NCI-H526 (cell line): ENCODE data around the gene STEAP4.

Experiments used
- DNase-seq, 2 experiments: peaks; one replicate each; lab custom pipeline; 2025; lab: John Stamatoyannopoulos, UW

The STEAP4 gene

DNA sequence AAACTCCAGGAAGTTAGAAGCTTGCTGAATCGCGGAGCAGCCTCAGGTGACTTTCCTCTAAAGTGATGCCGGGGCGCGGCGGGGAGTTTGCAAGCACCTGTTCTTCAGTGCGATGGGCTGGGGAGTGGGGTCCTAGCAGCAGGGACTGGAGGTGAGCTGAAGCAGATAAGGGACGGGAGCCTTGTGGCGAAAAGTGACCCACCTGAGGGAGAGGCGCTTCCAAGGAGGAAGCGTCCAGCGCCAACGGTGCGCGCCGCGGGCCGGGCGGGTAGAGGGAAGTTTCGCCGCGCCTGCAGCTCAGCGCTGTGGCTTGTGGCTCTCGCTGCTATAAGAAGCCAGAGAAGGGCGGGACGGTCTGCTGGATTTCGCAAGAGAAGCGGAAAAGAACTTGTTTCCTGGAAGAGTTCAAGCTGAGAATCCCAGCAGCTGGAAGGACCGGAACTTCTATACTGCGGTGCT is at the start of gene STEAP4:
Gene STEAP4, minus strand, starts transcription at position 305 of the 459 bp plus-strand sequence. CDS start 22,625 bp downstream, outside the sequence.
- DNase-seq, result peak; percentile 17 to 34

DNA sequence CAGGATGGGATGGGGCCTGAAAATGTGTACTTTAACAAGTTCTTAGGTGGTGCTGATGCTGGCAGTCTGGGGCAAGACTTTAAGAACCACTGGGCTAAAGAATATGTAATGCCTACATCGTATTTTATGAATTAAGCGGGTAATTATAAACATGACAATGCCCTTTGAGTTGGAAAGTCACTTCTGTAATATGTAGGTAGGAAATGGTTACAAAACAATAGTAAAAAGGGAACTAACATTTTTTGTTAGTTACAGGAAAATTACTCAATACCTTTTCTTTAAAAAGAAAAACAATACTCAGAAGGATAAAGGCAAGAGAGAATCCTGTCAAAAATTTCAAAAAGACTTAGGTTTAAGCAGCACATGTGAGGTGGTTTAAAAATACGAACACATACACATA is 48.3 kb upstream of the STEAP4 start:
- no peak for DNase-seq

DNA sequence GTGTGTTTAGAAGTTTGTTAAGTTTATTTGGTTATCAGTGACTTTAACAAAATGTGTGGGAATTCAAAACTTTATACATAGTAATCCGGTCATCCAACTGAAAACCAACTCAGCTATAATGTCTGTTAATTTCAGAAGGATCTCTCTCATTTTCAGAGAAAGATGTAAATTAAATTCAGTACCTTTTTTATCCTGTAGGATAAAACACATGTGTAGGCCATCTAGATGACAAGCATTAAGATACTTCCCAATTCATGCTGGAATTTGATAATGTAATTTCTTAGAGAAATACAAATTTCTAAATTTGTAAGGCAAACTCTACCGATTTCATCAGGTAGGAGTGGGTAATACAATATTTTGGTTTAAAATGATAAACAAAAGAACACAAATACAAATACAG is 43.4 kb upstream of the STEAP4 start:
- DNase-seq, result no peak

DNA sequence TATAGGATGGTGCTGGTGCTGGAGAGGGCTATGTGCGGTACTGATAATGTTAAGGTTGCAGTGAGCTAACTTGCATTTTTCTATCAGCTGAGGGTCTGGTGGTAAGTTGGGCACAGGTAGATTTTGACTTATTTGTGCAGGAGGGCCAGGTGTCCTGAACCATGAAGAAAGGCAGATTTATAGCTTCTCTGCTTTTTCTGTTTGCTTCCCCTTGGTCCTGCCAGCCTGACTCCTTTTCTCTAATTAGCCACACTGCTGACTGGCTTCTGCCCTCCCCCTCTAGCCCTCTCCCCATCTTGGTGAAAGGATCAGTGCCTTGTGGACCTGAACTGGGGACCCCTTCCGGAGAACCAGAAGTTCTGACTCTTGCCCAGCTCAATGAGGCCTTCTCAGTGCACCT is 40.8 kb upstream of the STEAP4 start:
- no peak for DNase-seq

DNA sequence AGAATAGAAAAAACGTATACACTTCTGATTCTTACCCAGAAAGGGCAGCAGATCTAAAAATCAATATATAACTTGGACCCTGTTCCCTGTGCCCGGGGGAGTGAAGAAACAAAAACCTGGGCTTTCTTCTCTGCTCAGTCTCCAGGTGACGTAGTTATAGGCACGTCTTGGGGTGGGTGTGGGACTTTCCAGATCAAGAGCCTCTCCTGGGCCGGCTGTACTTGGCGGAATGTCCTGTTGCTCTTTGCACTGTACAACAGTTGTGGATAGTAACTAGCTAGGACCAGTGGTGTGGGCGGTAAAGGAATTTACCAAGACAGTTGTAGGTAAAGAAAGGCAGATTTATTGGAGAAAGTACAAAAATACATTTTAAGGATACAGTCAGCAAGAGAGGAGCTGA is 40.4 kb upstream of the STEAP4 start:
- no peak for DNase-seq

DNA sequence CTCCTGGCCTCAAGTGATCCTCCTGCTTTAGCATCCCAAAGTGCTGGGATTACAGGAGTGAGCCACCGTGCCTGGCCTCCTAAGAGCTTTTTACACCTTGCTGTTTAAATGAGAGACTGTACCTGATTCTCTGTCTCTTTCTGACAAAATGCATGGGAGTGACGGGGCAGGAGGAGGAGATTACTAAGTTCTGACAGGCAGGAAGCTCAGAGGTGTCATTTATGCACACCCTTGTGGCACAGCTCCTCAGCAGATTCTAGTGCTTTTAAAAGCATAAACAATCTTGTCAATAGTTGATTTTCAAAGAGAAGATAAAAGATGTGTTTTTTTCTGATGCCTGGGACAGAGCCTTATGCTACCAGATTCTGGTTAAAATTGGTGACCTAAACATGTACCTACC is 39.7 kb upstream of the STEAP4 start:
- no peak for DNase-seq

DNA sequence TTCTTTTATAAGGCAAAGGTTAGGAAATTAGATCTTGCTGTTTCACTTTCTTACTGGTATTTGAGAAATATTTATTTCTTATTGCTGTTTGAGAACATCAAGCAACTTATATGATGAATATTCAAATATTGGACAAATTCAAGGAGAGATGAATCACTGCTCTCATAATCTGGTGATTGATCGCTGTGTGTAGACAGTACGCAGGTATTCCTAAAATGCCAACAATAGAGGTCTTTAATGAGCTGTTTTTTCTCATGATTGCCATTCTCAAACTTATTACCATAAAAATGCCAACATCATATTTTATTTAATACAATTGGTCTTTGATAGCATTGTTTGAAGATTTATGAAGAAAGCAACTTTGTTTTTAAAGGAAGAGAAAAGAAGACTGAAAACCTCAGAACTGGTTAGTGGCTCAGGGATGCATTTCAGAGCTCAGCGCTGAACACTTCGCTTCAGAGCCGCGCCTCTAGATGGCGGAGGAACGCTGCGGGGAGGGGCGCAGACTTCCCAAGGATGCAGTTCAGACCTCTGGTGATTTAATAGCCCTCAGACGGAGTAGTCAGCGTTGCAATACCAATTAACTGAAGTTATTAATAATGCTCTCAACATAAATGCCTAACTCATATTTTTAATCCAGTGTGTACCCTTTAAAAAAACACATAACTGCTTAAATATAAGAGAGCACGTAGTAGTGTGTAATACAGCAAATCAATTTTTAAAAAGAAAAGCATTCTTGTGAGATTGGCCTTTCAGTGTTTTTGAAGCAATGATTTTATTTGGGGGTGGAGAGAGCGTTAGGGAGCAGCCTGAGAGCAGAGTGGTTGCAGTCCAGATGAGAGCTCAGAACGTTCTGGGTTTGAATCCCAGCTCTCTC is 38.5 kb upstream of the STEAP4 start:
- peak in 1 of 2 experiments; percentile 73 for DNase-seq

DNA sequence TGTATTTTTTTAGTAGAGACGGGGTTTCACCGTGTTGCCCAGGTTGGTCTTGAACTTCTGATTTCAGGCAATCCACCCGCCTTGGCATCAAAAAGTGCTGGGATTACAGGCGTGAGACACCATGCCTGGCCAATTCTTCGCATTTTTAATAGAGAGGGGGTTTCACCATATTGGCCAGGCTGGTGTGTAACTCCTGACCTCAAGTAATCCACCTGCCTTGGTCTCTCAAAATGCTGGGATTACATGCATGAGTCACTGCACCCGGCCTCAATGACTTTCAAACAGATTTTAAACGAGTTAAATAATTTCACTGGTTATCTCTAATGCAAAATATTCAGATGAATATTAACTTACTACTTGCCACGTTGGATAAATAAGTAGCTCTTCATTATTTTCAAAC is 37.6 kb upstream of the STEAP4 start:
- no peak for DNase-seq

DNA sequence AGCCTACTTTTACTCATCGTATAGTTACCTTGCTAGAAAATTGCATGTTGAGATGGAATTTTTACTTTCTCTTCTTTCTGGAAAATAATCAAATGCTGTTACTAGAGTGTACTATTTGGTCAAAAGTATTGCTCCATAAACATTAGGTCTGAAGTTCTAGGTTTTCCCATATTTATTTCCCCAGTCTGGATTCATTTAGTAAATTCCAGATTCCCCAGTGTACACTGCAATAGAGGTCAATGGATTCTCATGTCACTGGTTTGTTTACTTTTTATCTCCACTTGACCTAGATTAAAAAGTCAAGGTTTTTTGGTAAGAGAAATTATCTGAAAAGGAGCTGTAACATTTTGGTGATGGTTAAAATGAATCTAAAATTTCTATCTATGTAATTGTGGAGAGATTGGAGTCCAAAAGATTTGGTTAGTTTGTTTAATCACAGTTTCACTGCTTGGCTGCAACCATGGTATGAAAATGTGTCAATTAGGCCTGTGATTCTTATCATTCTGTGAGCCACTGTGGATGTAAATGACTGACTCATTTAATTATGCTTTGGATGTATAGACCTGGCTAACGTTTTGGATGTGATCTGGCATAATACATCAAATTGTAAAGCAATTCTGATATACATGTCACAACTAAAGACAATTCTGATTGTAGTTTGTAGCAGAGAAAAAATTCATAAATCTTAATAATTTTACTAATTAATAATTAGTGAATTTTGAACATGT is 32.7 kb upstream of the STEAP4 start:
- DNase-seq, result no peak

DNA sequence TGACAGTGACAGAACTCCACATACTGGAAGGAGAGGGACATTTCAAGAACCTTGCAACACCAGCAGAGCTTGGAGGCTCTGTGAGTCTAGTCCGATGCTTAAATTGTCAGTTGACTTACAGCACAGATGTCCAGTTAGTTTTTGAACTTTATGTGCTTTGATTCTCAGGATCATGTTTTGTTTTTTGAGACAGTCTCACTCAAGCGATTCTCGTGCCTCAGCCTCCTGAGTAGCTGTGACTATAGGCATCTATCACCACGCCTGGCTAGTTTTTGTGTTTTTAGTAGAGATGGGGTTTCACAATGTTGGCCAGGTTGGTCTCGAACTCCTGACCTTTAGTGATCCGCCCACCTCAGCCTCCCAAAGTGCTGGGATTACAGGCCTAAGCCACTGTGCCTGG is 31.8 kb upstream of the STEAP4 start:
- no peak for DNase-seq

DNA sequence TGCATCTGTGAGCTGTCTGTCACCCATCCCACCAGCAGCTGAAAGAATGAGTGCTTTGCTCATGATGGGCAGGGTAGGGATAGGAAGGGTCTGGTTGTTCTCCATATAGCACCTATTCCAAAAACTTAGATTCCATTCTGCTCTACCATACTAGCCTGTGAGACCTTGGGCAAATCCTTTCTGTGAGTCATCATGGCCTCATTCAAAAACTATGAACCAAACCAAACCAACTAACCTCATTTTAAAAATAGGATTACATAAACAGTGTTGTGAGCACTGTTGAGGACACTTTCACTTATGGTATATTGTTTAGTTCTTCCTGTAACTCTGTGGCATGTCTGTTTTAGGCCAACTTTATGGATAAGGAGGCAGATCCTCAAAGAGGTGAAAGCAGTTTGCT is 30.9 kb upstream of the STEAP4 start:
- no peak for DNase-seq

DNA sequence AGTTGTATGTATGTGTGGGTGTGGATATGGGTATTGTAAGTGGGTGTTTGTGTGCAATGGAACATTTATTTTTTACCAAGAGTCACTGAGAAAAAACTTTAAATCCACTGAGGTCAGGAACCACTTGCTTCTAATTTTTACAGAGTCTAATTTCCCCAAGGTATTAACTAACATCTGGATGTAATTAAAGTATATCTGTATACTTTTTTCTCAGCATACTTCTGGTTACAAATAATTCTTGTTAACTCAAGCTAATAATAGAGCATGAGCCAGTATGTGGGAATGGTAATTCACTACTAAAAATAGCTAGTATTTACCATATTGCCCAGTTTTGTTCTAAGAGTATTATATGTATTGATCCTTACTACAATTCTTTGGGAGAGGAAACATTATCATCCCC is 24.6 kb upstream of the STEAP4 start:
- DNase-seq, result no peak

DNA sequence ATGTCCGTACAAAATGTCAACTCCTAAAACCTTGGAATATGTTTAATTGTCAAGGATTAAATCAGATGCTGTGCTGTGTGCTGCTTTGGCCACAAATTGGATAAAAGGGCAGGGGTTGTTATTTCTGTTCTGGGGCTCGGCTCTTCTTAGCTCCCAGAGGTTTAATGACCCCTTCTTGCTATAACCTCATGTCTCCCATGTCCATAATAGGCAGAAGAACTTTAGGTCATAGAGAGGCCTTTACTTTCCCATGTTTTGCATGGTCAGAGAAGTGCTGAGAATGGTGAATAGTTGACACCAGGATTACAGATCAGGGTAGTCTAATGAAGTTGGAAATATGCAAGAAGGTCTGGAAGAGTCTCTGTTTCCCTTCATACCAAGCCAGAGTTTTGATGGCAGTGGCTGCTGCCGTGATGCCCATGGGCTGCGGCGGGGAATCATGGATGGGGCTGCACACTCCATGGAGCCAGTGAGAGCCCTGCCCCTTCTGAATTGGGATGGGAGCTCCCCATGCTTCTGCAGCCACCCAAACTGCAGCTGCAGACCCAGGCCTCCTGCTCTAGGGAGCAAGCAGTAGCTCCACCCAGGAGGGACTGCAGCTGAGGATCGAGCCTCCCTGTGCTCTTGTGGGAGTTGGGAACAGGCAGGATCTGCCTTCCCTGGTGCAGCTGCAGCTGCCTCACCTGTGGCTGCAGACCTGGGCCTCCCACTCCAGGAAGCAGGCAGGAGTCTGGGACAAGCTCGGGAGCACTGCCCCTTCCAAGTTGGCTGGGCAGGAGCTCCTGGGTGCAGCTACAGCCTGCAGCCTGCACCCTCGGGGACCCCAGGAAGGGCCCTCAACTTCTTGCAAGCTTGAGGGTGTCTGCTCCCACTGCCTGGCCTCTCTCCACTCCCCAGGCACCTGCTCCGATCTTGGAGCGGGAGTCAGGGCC is 23.1 kb upstream of the STEAP4 start:
- no peak for DNase-seq

DNA sequence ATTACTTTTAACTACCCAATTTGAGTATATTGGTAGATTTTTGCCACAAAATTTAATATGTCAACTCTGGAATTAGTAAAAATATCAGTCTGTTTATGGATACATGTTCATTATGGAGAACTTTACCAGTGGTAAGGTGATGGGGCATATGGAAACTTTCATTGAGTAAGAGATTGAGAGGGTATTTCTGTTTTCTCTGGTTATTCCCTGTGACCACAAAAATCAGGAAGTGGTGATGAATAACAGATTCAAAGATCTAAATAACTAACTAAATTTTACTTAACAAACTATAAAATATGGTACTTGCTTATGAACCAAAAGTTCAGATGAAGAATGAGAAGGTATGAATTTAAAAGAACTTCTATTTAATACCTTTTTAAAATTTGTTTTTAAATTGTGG is 22.1 kb upstream of the STEAP4 start:
- no peak for DNase-seq

DNA sequence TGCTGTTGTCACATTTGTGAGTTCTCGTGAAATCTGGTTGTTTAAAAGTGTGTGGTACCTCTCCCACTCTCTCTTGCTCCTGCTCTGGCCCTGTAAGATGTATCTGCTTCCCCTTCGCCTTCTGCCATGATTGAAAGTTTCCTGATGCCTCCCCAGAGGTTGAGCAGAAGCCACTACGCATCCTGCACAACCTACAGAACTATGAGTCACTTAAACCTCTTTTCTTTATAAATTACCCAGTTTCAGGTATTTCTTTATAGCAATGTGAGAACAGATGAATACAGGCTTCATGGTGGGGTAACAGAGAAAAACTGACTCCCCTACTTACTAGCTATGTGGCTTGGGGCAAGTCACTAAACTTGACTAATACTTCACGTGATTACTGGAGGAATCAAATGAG is 18.0 kb upstream of the STEAP4 start:
- DNase-seq, result no peak

DNA sequence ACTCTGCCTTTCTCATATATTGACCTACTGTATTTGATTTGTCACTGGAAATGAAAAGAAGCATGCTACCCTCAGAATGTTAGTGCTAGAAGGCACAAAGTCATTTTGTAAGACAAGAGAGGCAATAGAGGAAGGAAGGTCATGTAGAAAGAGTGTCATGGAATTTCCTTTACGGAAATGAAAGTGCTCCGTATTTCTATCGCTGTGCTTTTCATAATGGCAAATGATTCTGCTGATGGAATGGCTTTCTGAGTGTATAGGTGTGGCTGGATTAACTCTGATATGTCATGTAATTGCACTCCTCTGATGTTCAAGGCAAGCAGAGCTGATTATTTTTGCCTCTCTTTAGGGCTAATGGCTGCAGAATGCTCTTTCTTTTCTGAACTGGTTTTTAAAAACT is 15.5 kb upstream of the STEAP4 start:
- DNase-seq, result no peak

DNA sequence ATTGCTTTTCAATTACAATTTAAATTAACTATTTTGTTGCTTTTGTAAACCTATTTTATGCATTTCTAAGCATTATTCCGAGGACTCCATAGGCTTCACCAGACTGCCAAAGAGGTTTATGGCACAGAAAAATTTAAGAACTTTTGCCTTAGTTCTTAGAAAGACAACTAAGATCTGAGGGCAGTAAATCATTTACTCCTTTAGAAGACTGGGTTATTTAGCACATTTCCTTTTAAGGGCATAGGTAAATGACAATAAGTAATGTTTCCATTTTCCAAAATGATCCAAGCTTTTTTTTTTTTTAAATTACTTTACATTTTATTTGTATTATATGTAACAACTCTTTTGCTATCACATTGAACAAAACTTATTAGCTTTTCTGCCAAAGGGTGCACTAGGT is 15.0 kb upstream of the STEAP4 start:
- DNase-seq, result no peak

DNA sequence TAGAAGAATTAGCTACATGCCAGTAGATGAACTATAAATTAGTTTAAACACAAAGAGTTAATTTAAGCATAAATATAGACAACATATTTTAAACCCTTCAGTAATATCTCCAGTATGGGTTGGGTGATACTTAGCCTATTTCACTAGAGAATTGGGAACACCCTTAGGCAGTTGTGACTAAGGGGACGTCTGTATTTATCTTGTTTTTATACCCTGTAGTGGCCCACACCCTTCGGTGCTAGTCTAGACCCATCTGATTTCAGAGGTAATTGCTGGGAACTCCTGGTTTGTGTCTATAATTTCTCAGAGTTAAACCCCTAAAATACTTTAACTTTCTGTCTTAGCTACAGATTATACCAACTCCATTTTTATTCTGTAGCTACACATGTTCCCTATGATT is 11.5 kb upstream of the STEAP4 start:
- DNase-seq, result no peak

DNA sequence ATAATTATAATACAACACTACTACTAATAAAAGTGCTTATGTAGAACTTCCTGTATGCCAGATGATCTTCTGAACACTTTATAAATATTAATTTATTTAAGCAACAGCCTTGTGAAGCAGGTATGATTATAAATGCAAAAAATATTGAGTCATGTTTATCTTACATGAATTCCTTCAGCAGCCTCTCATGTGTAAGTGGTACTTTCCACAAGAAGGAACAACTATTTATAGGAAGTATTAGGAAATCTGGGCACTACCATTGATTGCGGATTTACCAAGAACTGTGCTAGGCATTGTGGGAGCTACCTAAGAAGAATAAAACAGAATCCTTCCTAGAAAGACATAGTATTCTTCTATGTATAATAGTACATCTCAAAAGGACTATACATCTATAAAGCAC is 10.7 kb upstream of the STEAP4 start:
- DNase-seq, result no peak

DNA sequence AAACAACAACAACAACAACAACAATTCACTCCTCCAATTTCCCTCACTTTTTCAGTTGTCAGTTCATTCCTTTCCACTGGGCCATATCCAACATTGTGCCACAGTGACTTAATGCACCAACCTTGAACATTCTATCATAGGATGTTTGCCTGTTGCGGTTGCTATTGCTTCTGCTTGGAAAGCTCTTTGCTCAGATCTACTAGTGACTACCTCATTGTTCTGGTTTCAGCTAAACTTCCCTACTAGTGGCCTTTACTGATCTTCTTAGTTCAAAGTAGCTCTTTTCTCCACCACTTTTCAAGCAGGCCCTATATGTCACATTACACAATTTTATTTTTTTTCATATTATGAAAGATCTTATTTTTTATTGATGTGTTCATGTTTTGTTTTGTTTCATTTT is 9.8 kb upstream of the STEAP4 start:
- no peak for DNase-seq

DNA sequence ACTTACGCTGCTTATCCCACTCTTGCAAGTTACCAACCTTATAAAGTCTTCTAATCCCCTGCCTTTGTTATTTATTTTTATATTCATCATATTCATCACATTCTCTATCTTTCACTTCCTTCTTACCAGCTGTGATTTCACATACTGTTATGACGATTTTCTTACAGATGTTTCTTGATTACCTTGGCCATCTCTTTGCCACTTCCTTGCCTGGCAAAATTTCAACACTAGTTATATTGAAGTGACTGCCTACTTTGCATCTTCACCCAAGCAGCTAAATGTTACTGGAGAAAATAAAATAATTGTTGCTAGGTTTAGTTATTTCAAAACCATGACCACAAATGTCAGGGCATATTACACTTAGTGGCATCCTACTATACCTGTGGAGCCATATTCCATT is 8.8 kb upstream of the STEAP4 start:
- DNase-seq, result no peak

DNA sequence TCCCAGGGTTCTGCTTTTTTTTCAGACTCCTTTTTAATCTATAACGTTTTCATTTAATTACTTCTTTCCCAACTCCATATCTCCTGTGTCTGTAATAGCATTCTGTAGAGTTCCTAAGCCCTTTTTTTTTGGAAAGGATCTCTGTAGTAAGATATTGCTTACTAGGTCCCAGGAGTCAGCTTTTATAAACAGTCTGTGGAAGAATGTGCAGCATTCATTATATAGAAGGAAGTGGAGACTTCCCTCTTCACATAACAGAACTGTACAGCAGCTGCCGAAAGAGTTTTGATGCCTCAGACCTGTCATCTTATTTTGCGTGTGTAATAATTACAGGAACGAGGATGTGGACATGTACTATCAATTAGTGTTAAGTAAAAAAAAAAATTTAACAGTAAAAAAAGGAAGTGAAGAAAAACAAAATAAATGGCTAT is 7.4 kb upstream of the STEAP4 start:
- no peak for DNase-seq
